Measurements from ENCODE around the gene ZDHHC1.

DNA sequence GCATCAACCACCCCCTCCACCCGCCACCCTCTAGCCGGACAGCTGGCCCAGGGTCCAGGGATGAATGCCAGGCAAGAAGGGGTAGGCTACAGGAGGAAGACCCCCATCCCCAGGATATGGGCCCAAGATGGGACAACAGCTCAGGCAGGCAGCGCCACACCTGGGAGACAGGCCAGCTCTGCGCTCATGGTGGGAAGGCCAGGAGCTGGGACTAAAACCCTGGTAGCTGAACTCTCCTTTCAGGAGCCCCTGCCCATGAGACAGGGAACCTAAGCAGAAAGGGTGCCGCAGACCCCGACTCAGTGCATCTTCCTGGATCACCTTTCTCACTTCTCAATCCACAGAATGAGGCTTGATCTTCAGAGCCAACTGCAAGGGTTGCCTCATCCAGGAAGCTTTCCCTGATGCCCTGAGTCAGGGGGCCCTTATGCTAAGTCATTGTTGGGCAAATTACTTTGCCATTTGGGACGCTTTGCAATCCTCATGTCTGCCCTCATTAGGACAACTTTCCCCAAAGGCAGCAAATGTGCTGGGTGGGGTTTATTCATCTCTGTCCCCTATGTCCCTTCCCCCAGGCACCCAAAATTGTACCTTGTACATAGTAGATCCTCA is 9.0 kb downstream of the ZDHHC1 start:
- TF ChIP-seq POLR2A (IDR thresholded peaks at IDR 0.05) (no peak), CTCF (IDR thresholded peaks at IDR 0.05) (no peak)

All from testis (tissue), 2 donors.